ENCODE data around the gene MYO5C.

Gene MYO5C

GRCh38 chr15:52233405-52233804 is 62.2 kb downstream of the MYO5C start:
- no peak for DNase-seq (ENCODE audit: low spot score)
- Mint-ChIP-seq H3K27me3 (ENCODE audit: low read depth) (no peaks in the 10 kb centered on the region), H3K27ac (no peak overlapping the region), H3K36me3 (ENCODE audit: low read depth) (no peaks in the 10 kb centered on the region), H3K9me3 (no peaks in the 10 kb centered on the region), H3K4me1 (ENCODE audit: low read depth) (peaks cover 28% of the 10 kb centered on the region), H3K4me3 (no peak overlapping the region)

- no peak overlapping the region for H3K27ac Mint-ChIP-seq
- H3K9me3 Mint-ChIP-seq = no peaks in the 10 kb centered on the region
- no peak overlapping the region for H3K4me3 Mint-ChIP-seq
- no peaks in the 10 kb centered on the region for H3K36me3 Mint-ChIP-seq (ENCODE audit: low read depth)
- peaks cover 30% of the 10 kb centered on the region for H3K4me1 Mint-ChIP-seq (ENCODE audit: low read depth)
- no peak for DNase-seq (ENCODE audit: low spot score)
- H3K27me3 Mint-ChIP-seq (ENCODE audit: low read depth) = peaks cover 2% of the 10 kb centered on the region
Measured at GRCh38 chr15:52232327-52232726, 63.3 kb downstream of the MYO5C start.

GRCh38 chr15:52230073-52230472 is 65.5 kb downstream of the MYO5C start:
- Mint-ChIP-seq H3K9me3 (no peaks in the 10 kb centered on the region), H3K4me1 (ENCODE audit: low read depth) (peaks cover 27% of the 10 kb centered on the region), H3K27me3 (ENCODE audit: low read depth) (peaks cover 2% of the 10 kb centered on the region), H3K4me3 (no peak overlapping the region), H3K27ac (no peak overlapping the region), H3K36me3 (ENCODE audit: low read depth) (no peaks in the 10 kb centered on the region)
- DNase-seq (ENCODE audit: low spot score) = no peak

GRCh38 chr15:52228921-52229320 is 66.7 kb downstream of the MYO5C start:
- Mint-ChIP-seq H3K4me1 (ENCODE audit: low read depth) (peaks cover 22% of the 10 kb centered on the region), H3K36me3 (ENCODE audit: low read depth) (no peaks in the 10 kb centered on the region), H3K27ac (no peak overlapping the region), H3K9me3 (no peaks in the 10 kb centered on the region), H3K4me3 (no peak overlapping the region), H3K27me3 (ENCODE audit: low read depth) (peaks cover 2% of the 10 kb centered on the region)
- DNase-seq (ENCODE audit: low spot score) = no peak

- no peak overlapping the region for H3K4me3 Mint-ChIP-seq
- H3K4me1 Mint-ChIP-seq (ENCODE audit: low read depth) = peaks cover 20% of the 10 kb centered on the region
- H3K27ac Mint-ChIP-seq = no peak overlapping the region
- DNase-seq (ENCODE audit: low spot score) = peak; percentile 67
- H3K9me3 Mint-ChIP-seq = no peaks in the 10 kb centered on the region
- peaks cover 2% of the 10 kb centered on the region for H3K36me3 Mint-ChIP-seq (ENCODE audit: low read depth)
- peaks cover 2% of the 10 kb centered on the region for H3K27me3 Mint-ChIP-seq (ENCODE audit: low read depth)
Measured at GRCh38 chr15:52227456-52227855, 68.1 kb downstream of the MYO5C start.

- H3K4me1 Mint-ChIP-seq (ENCODE audit: low read depth) = peaks cover 27% of the 10 kb centered on the region
- H3K9me3 Mint-ChIP-seq = no peaks in the 10 kb centered on the region
- peaks cover 4% of the 10 kb centered on the region for H3K36me3 Mint-ChIP-seq (ENCODE audit: low read depth)
- DNase-seq (ENCODE audit: low spot score) = no peak
- H3K27ac Mint-ChIP-seq = no peak overlapping the region
- no peak overlapping the region for H3K4me3 Mint-ChIP-seq
- H3K27me3 Mint-ChIP-seq (ENCODE audit: low read depth) = peaks cover 2% of the 10 kb centered on the region
Measured at GRCh38 chr15:52225230-52225629, 70.4 kb downstream of the MYO5C start.

GRCh38 chr15:52224211-52224610 is 71.4 kb downstream of the MYO5C start:
- no peak overlapping the region for H3K27ac Mint-ChIP-seq
- no peaks in the 10 kb centered on the region for H3K9me3 Mint-ChIP-seq
- peaks cover 30% of the 10 kb centered on the region for H3K4me1 Mint-ChIP-seq (ENCODE audit: low read depth)
- no peak overlapping the region for H3K4me3 Mint-ChIP-seq
- H3K36me3 Mint-ChIP-seq (ENCODE audit: low read depth) = peaks cover 4% of the 10 kb centered on the region
- peaks cover 2% of the 10 kb centered on the region for H3K27me3 Mint-ChIP-seq (ENCODE audit: low read depth)
- DNase-seq (ENCODE audit: low spot score) = peak; percentile 35

- no peaks in the 10 kb centered on the region for H3K27me3 Mint-ChIP-seq (ENCODE audit: low read depth)
- H3K27ac Mint-ChIP-seq = peak overlapping the region; percentile 92
- H3K4me3 Mint-ChIP-seq = peak overlapping the region; percentile 84
- H3K9me3 Mint-ChIP-seq = no peaks in the 10 kb centered on the region
- DNase-seq (ENCODE audit: low spot score) = no peak
- H3K36me3 Mint-ChIP-seq (ENCODE audit: low read depth) = peaks cover 4% of the 10 kb centered on the region
- H3K4me1 Mint-ChIP-seq (ENCODE audit: low read depth) = peaks cover 28% of the 10 kb centered on the region
Measured at GRCh38 chr15:52221730-52222129, 73.9 kb downstream of the MYO5C start.

GRCh38 chr15:52220937-52221660 is 74.5 kb downstream of the MYO5C start:
- H3K27ac Mint-ChIP-seq = peak overlapping the region; percentile 92
- no peaks in the 10 kb centered on the region for H3K9me3 Mint-ChIP-seq
- H3K27me3 Mint-ChIP-seq (ENCODE audit: low read depth) = no peaks in the 10 kb centered on the region
- peaks cover 4% of the 10 kb centered on the region for H3K36me3 Mint-ChIP-seq (ENCODE audit: low read depth)
- H3K4me1 Mint-ChIP-seq (ENCODE audit: low read depth) = peaks cover 28% of the 10 kb centered on the region
- peak overlapping the region; percentile 84 for H3K4me3 Mint-ChIP-seq
- no peak for DNase-seq (ENCODE audit: low spot score)

GRCh38 chr15:52220251-52220650 is 75.4 kb downstream of the MYO5C start:
- H3K9me3 Mint-ChIP-seq = no peaks in the 10 kb centered on the region
- no peak for DNase-seq (ENCODE audit: low spot score)
- no peak overlapping the region for H3K27ac Mint-ChIP-seq
- no peak overlapping the region for H3K4me3 Mint-ChIP-seq
- H3K27me3 Mint-ChIP-seq (ENCODE audit: low read depth) = no peaks in the 10 kb centered on the region
- H3K4me1 Mint-ChIP-seq (ENCODE audit: low read depth) = peaks cover 28% of the 10 kb centered on the region
- H3K36me3 Mint-ChIP-seq (ENCODE audit: low read depth) = peaks cover 4% of the 10 kb centered on the region

- peaks cover 26% of the 10 kb centered on the region for H3K4me1 Mint-ChIP-seq (ENCODE audit: low read depth)
- peaks cover 4% of the 10 kb centered on the region for H3K36me3 Mint-ChIP-seq (ENCODE audit: low read depth)
- no peak overlapping the region for H3K27ac Mint-ChIP-seq
- DNase-seq (ENCODE audit: low spot score) = no peak
- no peaks in the 10 kb centered on the region for H3K9me3 Mint-ChIP-seq
- H3K27me3 Mint-ChIP-seq (ENCODE audit: low read depth) = no peaks in the 10 kb centered on the region
- no peak overlapping the region for H3K4me3 Mint-ChIP-seq
Measured at GRCh38 chr15:52218816-52219215, 76.8 kb downstream of the MYO5C start.

- H3K27me3 Mint-ChIP-seq (ENCODE audit: low read depth) = no peaks in the 10 kb centered on the region
- H3K4me1 Mint-ChIP-seq (ENCODE audit: low read depth) = peaks cover 25% of the 10 kb centered on the region
- no peak for DNase-seq (ENCODE audit: low spot score)
- no peak overlapping the region for H3K27ac Mint-ChIP-seq
- no peaks in the 10 kb centered on the region for H3K9me3 Mint-ChIP-seq
- no peak overlapping the region for H3K4me3 Mint-ChIP-seq
- H3K36me3 Mint-ChIP-seq (ENCODE audit: low read depth) = peaks cover 4% of the 10 kb centered on the region
Measured at GRCh38 chr15:52218371-52218770, 77.2 kb downstream of the MYO5C start.

GRCh38 chr15:52217186-52217585 is 78.4 kb downstream of the MYO5C start:
- no peak overlapping the region for H3K4me3 Mint-ChIP-seq
- H3K9me3 Mint-ChIP-seq = no peaks in the 10 kb centered on the region
- H3K27ac Mint-ChIP-seq = no peak overlapping the region
- H3K36me3 Mint-ChIP-seq (ENCODE audit: low read depth) = no peaks in the 10 kb centered on the region
- DNase-seq (ENCODE audit: low spot score) = no peak
- peaks cover 18% of the 10 kb centered on the region for H3K4me1 Mint-ChIP-seq (ENCODE audit: low read depth)
- no peaks in the 10 kb centered on the region for H3K27me3 Mint-ChIP-seq (ENCODE audit: low read depth)

GRCh38 chr15:52214553-52214952 is 81.1 kb downstream of the MYO5C start:
- Mint-ChIP-seq H3K27ac (no peak overlapping the region), H3K4me1 (ENCODE audit: low read depth) (peaks cover 3% of the 10 kb centered on the region), H3K9me3 (no peaks in the 10 kb centered on the region), H3K36me3 (ENCODE audit: low read depth) (no peaks in the 10 kb centered on the region), H3K4me3 (no peak overlapping the region), H3K27me3 (ENCODE audit: low read depth) (no peaks in the 10 kb centered on the region)
- no peak for DNase-seq (ENCODE audit: low spot score)

- Mint-ChIP-seq H3K4me1 (ENCODE audit: low read depth) (peaks cover 4% of the 10 kb centered on the region), H3K27me3 (ENCODE audit: low read depth) (no peaks in the 10 kb centered on the region), H3K27ac (no peak overlapping the region), H3K9me3 (no peaks in the 10 kb centered on the region), H3K36me3 (ENCODE audit: low read depth) (no peaks in the 10 kb centered on the region), H3K4me3 (no peak overlapping the region)
- DNase-seq (ENCODE audit: low spot score) = no peak
Measured at GRCh38 chr15:52213206-52213605, 82.4 kb downstream of the MYO5C start.
